ENCODE data around the gene IER5L.

IER5L gene

GRCh38 chr9:129150672-129151211, 27.3 kb downstream of the IER5L start:
- DNase-seq (ENCODE audit: insufficient read length, low spot score) = no peak
- FAIRE-seq = no peak
- no peak for TF ChIP-seq CTCF (IDR thresholded peaks at IDR 0.05; ENCODE audit: insufficient read depth, missing control alignments)

- no peak for FAIRE-seq
- no peak for DNase-seq (ENCODE audit: insufficient read length, low spot score)
Observed at GRCh38 chr9:129150122-129150521, 27.9 kb downstream of the IER5L start.

GRCh38 chr9:129149442-129149841, 28.6 kb downstream of the IER5L start:
- TF ChIP-seq CTCF (IDR thresholded peaks at IDR 0.05; ENCODE audit: insufficient read depth, missing control alignments) = no peak
- FAIRE-seq = no peak
- no peak for DNase-seq (ENCODE audit: insufficient read length, low spot score)

More at GRCh38 chr9:129150122-129150521, 27.9 kb downstream of the IER5L start:
- TF ChIP-seq CTCF (IDR thresholded peaks at IDR 0.05; ENCODE audit: insufficient read depth, missing control alignments) = no peak

- DNase-seq (ENCODE audit: insufficient read length, low spot score) = no peak
- no peak for TF ChIP-seq CTCF (IDR thresholded peaks at IDR 0.05; ENCODE audit: insufficient read depth, missing control alignments)
- no peak for FAIRE-seq
Observed at GRCh38 chr9:129148463-129149204, 29.4 kb downstream of the IER5L start.

- no peak for FAIRE-seq
- TF ChIP-seq CTCF (IDR thresholded peaks at IDR 0.05; ENCODE audit: insufficient read depth, missing control alignments) = no peak
- no peak for DNase-seq (ENCODE audit: insufficient read length, low spot score)
Observed at GRCh38 chr9:129146441-129146941, 31.6 kb downstream of the IER5L start.

- FAIRE-seq = no peak
- no peak for TF ChIP-seq CTCF (IDR thresholded peaks at IDR 0.05; ENCODE audit: insufficient read depth, missing control alignments)
- DNase-seq (ENCODE audit: insufficient read length, low spot score) = no peak
Observed at GRCh38 chr9:129145841-129146292, 32.2 kb downstream of the IER5L start.

- FAIRE-seq = no peak
- no peak for TF ChIP-seq CTCF (IDR thresholded peaks at IDR 0.05; ENCODE audit: insufficient read depth, missing control alignments)
- DNase-seq (ENCODE audit: insufficient read length, low spot score) = no peak
Observed at GRCh38 chr9:129145316-129145715, 32.7 kb downstream of the IER5L start.
